ENCODE results near the gene ZNF101.
A peak's percentile ranks its signal among the peaks of the same experiment; 100 is the strongest.

Gene ZNF101

GRCh38 chr19:19668230-19669012, at the start of gene ZNF101:
ZNF101 (plus strand) TSS chr19:19668839; CDS start chr19:19668964, 125 bp downstream.
- DNase-seq = peak; percentile 96

- peak; percentile 62 for DNase-seq
Measured at GRCh38 chr19:19619181-19619848, 49.3 kb upstream of the ZNF101 start.

- DNase-seq = no peak
Measured at GRCh38 chr19:19619849-19620210, 48.8 kb upstream of the ZNF101 start.

- DNase-seq = no peak
Measured at GRCh38 chr19:19623383-19623782, 45.3 kb upstream of the ZNF101 start.

GRCh38 chr19:19624032-19624570, 44.5 kb upstream of the ZNF101 start:
- no peak for DNase-seq

GRCh38 chr19:19626516-19627472, 41.8 kb upstream of the ZNF101 start:
- DNase-seq = no peak

GRCh38 chr19:19627621-19628500, 40.8 kb upstream of the ZNF101 start, which contains the start of gene LPAR2:
LPAR2 (minus strand) TSS chr19:19628220; CDS start chr19:19627275, 945 bp downstream.
- peak; percentile 89 for DNase-seq

- peak; percentile 83 for DNase-seq
Measured at GRCh38 chr19:19628501-19629134, 40.0 kb upstream of the ZNF101 start.

GRCh38 chr19:19630062-19630414, 38.6 kb upstream of the ZNF101 start:
- no peak for DNase-seq

GRCh38 chr19:19630426-19630825, 38.2 kb upstream of the ZNF101 start:
- no peak for DNase-seq

- no peak for DNase-seq
Measured at GRCh38 chr19:19631346-19631745, 37.3 kb upstream of the ZNF101 start.

- DNase-seq = no peak
Measured at GRCh38 chr19:19632661-19633060, 36.0 kb upstream of the ZNF101 start.

- no peak for DNase-seq
Measured at GRCh38 chr19:19633711-19634515, 34.7 kb upstream of the ZNF101 start.

- DNase-seq = no peak
Measured at GRCh38 chr19:19634516-19635312, 33.9 kb upstream of the ZNF101 start.

GRCh38 chr19:19635313-19635702, 33.3 kb upstream of the ZNF101 start:
- DNase-seq = no peak

- no peak for DNase-seq
Measured at GRCh38 chr19:19636573-19637185, 32.0 kb upstream of the ZNF101 start.

- DNase-seq = no peak
Measured at GRCh38 chr19:19637186-19637522, 31.5 kb upstream of the ZNF101 start.

GRCh38 chr19:19637523-19638251, 31.0 kb upstream of the ZNF101 start:
- no peak for DNase-seq

Measured in DMS53 (cell line).